Mesothelial cell of epicardium (in vitro differentiated cells): ENCODE data around the gene PDGFB. TPM values are rescaled to one million over a fixed set of nuclear protein-coding genes. Genes with fewer than 3 reads are reported as not detected.

Source experiments
- DNase-seq, 2 experiments: peaks; one replicate each; pipeline ENCODE4 v3.0.0; 2021; ENCODE audit warnings: low spot score in 2 of 2; ENCODE audit not compliant: unreplicated experiment in 2 of 2
- H3K27ac Mint-ChIP-seq: 2 replicates; pipeline ENCODE4 v1.8.0; 2021; ENCODE audit warnings: mixed read lengths
- H3K27me3 Mint-ChIP-seq: 2 replicates; pipeline ENCODE4 v1.8.0; 2021; ENCODE audit warnings: low read depth, mixed read lengths
- H3K36me3 Mint-ChIP-seq: 2 replicates; pipeline ENCODE4 v1.8.0; 2021; ENCODE audit warnings: mixed read lengths
- H3K4me1 Mint-ChIP-seq: 2 replicates; pipeline ENCODE4 v1.8.0; 2021; ENCODE audit warnings: mixed read lengths
- H3K4me3 Mint-ChIP-seq: 2 replicates; pipeline ENCODE4 v1.8.0; 2021; ENCODE audit warnings: mild to moderate bottlenecking, moderate library complexity, mixed read lengths
- H3K9me3 Mint-ChIP-seq: 2 replicates; pipeline ENCODE4 v1.8.0; 2021; ENCODE audit warnings: mixed read lengths
- total RNA-seq: library from RNA; stranded (reverse); gene quantifications from 3 replicates; pipeline ENCODE4 v1.2.1, GENCODE V29; 2021
- TF ChIP-seq, protein P1 (sequence below): fragments of 200-600 bp; sonication (generic); IDR thresholded peaks from one replicate; pipeline ENCODE4 v1.5.0; 2021; ENCODE audit warnings: antibody characterized with exemption; ENCODE audit not compliant: unreplicated experiment

Gene PDGFB
- total RNA-seq, 1 donor from 2014 or later: 14.7 TPM

DNA sequence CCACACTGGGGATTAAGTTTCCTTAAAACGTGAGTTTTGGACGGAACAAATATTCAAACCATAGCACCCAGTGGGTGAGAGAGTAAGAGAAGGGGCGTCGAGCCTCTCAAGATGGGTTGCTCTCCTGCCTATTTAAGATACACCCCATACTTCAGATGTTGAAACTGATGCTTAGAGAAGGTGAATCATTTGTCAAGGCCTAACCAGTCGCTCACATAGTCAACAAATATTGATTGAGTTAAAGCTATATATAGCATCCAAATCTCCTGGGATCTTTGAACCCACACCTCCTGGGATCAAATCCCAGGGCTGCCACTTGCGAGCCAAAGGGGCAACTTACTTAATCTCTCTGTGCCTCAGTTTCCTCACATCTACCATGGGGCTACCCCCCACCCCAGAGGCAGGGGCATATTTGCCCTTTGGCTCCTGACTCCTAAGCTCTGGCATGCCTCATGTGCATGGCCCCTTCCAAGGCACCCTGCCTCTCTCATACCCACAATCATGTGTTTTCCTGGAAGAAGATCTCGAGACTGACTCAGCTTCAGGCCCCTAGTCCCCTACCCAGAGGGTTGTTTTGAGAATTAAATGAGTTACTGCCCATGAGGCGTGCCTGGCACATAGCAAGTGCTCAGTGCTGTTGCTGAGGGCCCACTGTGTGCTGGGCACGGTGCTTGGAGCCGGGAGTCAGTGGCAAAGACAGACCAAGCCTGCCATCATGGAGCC lies 19.0 kb upstream of the PDGFB start:
- Mint-ChIP-seq H3K4me3 (no peak overlapping the region), H3K27me3 (no peaks in the 10 kb centered on the region), H3K36me3 (no peaks in the 10 kb centered on the region), H3K4me1 (no peaks in the 10 kb centered on the region), H3K9me3 (peaks cover 10% of the 10 kb centered on the region), H3K27ac (no peak overlapping the region)
- TF ChIP-seq, protein P1, sequence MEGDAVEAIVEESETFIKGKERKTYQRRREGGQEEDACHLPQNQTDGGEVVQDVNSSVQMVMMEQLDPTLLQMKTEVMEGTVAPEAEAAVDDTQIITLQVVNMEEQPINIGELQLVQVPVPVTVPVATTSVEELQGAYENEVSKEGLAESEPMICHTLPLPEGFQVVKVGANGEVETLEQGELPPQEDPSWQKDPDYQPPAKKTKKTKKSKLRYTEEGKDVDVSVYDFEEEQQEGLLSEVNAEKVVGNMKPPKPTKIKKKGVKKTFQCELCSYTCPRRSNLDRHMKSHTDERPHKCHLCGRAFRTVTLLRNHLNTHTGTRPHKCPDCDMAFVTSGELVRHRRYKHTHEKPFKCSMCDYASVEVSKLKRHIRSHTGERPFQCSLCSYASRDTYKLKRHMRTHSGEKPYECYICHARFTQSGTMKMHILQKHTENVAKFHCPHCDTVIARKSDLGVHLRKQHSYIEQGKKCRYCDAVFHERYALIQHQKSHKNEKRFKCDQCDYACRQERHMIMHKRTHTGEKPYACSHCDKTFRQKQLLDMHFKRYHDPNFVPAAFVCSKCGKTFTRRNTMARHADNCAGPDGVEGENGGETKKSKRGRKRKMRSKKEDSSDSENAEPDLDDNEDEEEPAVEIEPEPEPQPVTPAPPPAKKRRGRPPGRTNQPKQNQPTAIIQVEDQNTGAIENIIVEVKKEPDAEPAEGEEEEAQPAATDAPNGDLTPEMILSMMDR: no peak
- DNase-seq: no peak

DNA sequence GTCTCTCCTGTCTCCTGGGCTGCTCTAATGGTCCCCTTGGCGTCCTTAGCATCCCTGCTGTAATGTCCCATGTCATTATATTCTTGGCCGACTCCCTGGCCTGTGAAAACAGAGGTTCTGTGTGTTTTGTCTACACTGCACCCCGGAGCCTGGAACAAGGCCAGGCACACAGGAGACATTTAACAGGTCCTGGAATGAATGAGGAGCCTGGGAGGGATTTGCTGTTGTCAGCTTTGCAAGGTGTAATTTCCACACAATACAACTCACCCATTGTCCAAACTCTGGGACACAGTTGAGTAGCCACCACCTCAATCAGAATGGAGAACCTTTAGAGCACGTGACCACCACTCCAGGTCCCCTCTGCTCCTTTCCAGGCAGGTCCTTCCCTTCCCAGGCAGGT lies 14.9 kb upstream of the PDGFB start:
- TF ChIP-seq, protein P1: no peak
- Mint-ChIP-seq H3K4me3 (no peak overlapping the region), H3K27me3 (no peaks in the 10 kb centered on the region), H3K36me3 (no peaks in the 10 kb centered on the region), H3K9me3 (peaks cover 10% of the 10 kb centered on the region), H3K27ac (no peak overlapping the region), H3K4me1 (peaks cover 17% of the 10 kb centered on the region)
- no peak for DNase-seq

DNA sequence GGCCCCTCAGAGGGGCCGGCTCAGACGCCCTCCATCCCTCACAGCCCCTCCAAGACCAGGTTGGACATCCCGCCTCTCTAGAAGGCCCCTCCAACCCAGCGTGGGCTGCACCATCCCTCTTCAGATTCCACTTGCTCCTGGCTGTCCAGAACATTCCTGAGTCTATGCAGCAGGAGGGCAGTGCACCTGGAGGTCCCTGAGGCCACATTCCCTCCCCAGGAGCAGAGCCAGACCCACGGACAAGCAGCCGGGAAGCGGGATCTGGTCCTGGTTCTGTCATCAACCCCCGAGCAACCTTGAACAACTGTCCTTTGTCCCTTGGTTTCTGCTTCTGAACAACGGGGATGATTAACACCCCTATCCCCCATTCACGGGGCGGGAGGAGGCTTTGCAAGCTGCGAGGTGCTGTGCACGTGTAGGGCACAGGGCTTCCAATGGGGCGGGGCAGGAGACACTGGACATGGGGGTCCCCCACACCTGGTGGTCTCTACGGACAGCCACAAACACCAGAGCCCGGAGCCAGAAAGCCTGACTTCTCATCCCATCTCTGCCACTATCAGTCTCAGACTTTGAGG lies 13.2 kb upstream of the PDGFB start:
- Mint-ChIP-seq H3K36me3 (no peaks in the 10 kb centered on the region), H3K4me1 (peaks cover 22% of the 10 kb centered on the region), H3K4me3 (no peak overlapping the region), H3K27ac (no peak overlapping the region), H3K27me3 (no peaks in the 10 kb centered on the region), H3K9me3 (peaks cover 10% of the 10 kb centered on the region)
- DNase-seq: no peak
- TF ChIP-seq, protein P1: no peak

DNA sequence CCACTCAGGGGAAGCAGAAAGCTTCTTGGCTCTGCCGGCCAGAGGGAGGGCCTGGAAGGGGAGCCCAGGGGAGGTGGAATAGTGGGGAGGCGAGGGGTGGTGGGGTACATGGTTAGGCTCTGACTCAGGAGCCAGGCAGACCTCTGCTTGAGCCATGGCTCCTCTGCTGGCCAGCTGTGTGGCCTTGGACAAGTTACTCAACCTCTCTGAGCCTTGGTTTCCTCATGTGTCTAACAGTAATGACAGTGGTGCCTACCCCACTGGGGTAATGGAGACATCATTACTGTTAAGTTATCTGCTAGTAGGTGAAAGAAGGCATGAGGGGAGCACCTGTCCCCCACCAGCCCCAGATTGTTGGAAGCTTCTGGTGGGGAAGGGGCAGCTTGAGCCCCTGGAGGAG lies 12.2 kb upstream of the PDGFB start:
- Mint-ChIP-seq H3K9me3 (peaks cover 3% of the 10 kb centered on the region), H3K36me3 (no peaks in the 10 kb centered on the region), H3K4me3 (no peak overlapping the region), H3K27me3 (no peaks in the 10 kb centered on the region), H3K27ac (no peak overlapping the region), H3K4me1 (peaks cover 28% of the 10 kb centered on the region)
- TF ChIP-seq, protein P1: no peak
- DNase-seq: no peak

DNA sequence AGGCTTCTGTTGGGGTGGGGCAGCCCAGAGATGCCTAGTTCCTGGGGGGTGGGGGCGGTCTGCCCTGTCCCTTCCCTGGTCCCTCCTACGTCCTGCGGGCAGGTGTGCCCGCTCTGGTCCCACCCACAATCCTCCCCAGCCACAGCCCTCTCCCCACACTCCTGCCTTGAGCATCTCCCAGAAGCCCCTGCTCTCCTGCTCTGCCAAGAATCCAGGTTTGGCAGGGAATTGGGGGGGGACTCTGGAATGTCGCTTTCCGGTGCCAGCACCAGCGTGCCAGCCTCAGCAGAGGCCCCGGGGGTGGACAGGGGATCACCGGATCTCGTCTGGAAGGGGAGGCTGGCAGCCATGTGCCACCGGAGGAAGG lies 11.4 kb upstream of the PDGFB start:
- Mint-ChIP-seq H3K9me3 (no peaks in the 10 kb centered on the region), H3K27ac (no peak overlapping the region), H3K36me3 (no peaks in the 10 kb centered on the region), H3K4me1 (peaks cover 28% of the 10 kb centered on the region), H3K27me3 (no peaks in the 10 kb centered on the region), H3K4me3 (no peak overlapping the region)
- TF ChIP-seq, protein P1: no peak
- no peak for DNase-seq
